Liver (tissue), 9 donors: ENCODE data around the gene LMNB1. TPM values are rescaled to one million over a fixed set of nuclear protein-coding genes. Genes with fewer than 3 reads are reported as not detected.

Source experiments
- DNase-seq: peaks from one replicate; pipeline ENCODE4 v3.0.0-alpha.2; 2017; ENCODE audit warnings: low spot score
- H3K27ac ChIP-seq, 2 donors: one replicate each; pipeline ENCODE4 v1.7.0; 2013; ENCODE audit warnings: inconsistent platforms in 2 of 2, low read length in 2 of 2, control low read depth in 1 of 2, low read depth in 1 of 2, mild to moderate bottlenecking in 1 of 2
- H3K27me3 ChIP-seq, 4 donors: one replicate each; pipeline versions ENCODE4 v1.6.1 to v1.7.0; 2013; ENCODE audit warnings: low read length in 3 of 4, inconsistent platforms in 1 of 4, mild to moderate bottlenecking in 1 of 4, moderate library complexity in 1 of 4; ENCODE audit not compliant: control insufficient read depth in 4 of 4, insufficient read depth in 4 of 4
- H3K36me3 ChIP-seq, 4 donors: one replicate each; pipeline versions ENCODE4 v1.6.1 to v1.7.0; 2013; ENCODE audit warnings: low read length in 3 of 4, mild to moderate bottlenecking in 3 of 4, low read depth in 1 of 4, moderate library complexity in 1 of 4; ENCODE audit not compliant: control insufficient read depth in 4 of 4, insufficient read depth in 3 of 4
- H3K4me1 ChIP-seq, 4 donors: one replicate each; pipeline versions ENCODE4 v1.6.1 to v1.7.0; 2013; ENCODE audit warnings: low read length in 3 of 4, mild to moderate bottlenecking in 3 of 4, moderate library complexity in 1 of 4; ENCODE audit not compliant: control insufficient read depth in 4 of 4, insufficient read depth in 4 of 4
- H3K4me3 ChIP-seq, 3 donors: one replicate each; pipeline versions ENCODE4 v1.6.1 to v1.7.0; 2013; ENCODE audit warnings: low read length in 3 of 3, control low read depth in 1 of 3, low read depth in 1 of 3, mild to moderate bottlenecking in 1 of 3
- H3K9ac ChIP-seq, 2 donors: one replicate each; pipeline ENCODE4 v1.7.0; 2013; ENCODE audit warnings: low read length in 2 of 2, mild to moderate bottlenecking in 2 of 2, moderate library complexity in 2 of 2, control low read depth in 1 of 2, low read depth in 1 of 2
- H3K9me3 ChIP-seq, 4 donors: one replicate each; pipeline versions ENCODE4 v1.6.1 to v1.7.0; 2013; ENCODE audit warnings: low read length in 3 of 4; ENCODE audit not compliant: control insufficient read depth in 4 of 4
- FOXA1 ChIP-seq: IDR thresholded peaks from 2 replicates; pipeline ENCODE4 v1.6.1; 2016; ENCODE audit warnings: antibody characterized with exemption
- FOXA2 ChIP-seq: IDR thresholded peaks from 2 replicates; pipeline ENCODE4 v1.6.1; 2016; ENCODE audit warnings: antibody characterized with exemption
- GABPA ChIP-seq, 2 donors: IDR thresholded peaks in 1 of 2; conservative IDR thresholded peaks in 1 of 2; 2 replicates each; pipeline ENCODE4 v1.6.1; 2016; ENCODE audit warnings: antibody characterized with exemption in 2 of 2, mild to moderate bottlenecking in 1 of 2, moderate library complexity in 1 of 2
- HNF4A ChIP-seq, 2 donors: conservative IDR thresholded peaks; 2 replicates each; pipeline ENCODE4 v1.6.1; 2016; ENCODE audit warnings: antibody characterized with exemption in 2 of 2, mild to moderate bottlenecking in 2 of 2
- HNF4G ChIP-seq: IDR thresholded peaks from 2 replicates; pipeline ENCODE4 v1.6.1; 2016; ENCODE audit warnings: antibody characterized with exemption
- JUND ChIP-seq, 2 donors: IDR thresholded peaks; 2 replicates each; pipeline ENCODE4 v1.6.1; 2016; ENCODE audit warnings: antibody characterized with exemption in 2 of 2
- SP1 ChIP-seq: IDR thresholded peaks from 2 replicates; pipeline ENCODE4 v1.6.1; 2018; ENCODE audit warnings: antibody characterized with exemption, mild to moderate bottlenecking
- TAF1 ChIP-seq: conservative IDR thresholded peaks from 2 replicates; pipeline ENCODE4 v1.6.1; 2016; ENCODE audit warnings: antibody characterized with exemption, mild to moderate bottlenecking
- YY1 ChIP-seq: IDR thresholded peaks from 2 replicates; pipeline ENCODE4 v1.6.1; 2016; ENCODE audit warnings: antibody characterized with exemption, mild to moderate bottlenecking
- WGBS: extraction: QIAGEN DNeasy Blood & Tissue Kit; methylation state at CpG from one replicate; pipeline ENCODE4 v1.1.7; 2013; 5-methylcytosine and 5-hydroxymethylcytosine counted together
- polyA plus RNA-seq, 2 donors: library from polyadenylated mRNA; stranded (reverse) in 1 of 2; unstranded in 1 of 2; fragments of 200-250 nt in 1 of 2; fragments of >200 nt in 1 of 2; fragmentation: Nextera tagmentation in 1 of 2; extraction: Ambion mirVana in 1 of 2; gene quantifications; one replicate each; pipeline versions ENCODE4 v1.2.1 to v1.2.3, GENCODE V29; 2013 to 2015
- total RNA-seq, 2 donors: library from RNA; depleted of rRNA; stranded (reverse); fragments of >200 nt; gene quantifications; one replicate each; pipeline ENCODE4 v1.2.3, GENCODE V29; 2014
- TF ChIP-seq, protein P1 (sequence below): IDR thresholded peaks from 2 replicates; pipeline ENCODE4 v1.6.1; 2016; ENCODE audit warnings: antibody characterized with exemption
- TF ChIP-seq, protein P2 (sequence below): IDR thresholded peaks from 2 replicates; pipeline ENCODE4 v1.6.1; 2016; ENCODE audit warnings: antibody characterized with exemption
- TF ChIP-seq, protein P3 (sequence below): IDR thresholded peaks from 2 replicates; pipeline ENCODE4 v1.6.1; 2016; ENCODE audit warnings: antibody characterized with exemption
- TF ChIP-seq, protein P4 (sequence below): IDR thresholded peaks from 2 replicates; pipeline ENCODE4 v1.6.1; 2016; ENCODE audit warnings: antibody characterized with exemption, mild to moderate bottlenecking
- TF ChIP-seq, protein P5 (sequence below): fragments of 150-350 bp; IDR thresholded peaks from 2 replicates; pipeline ENCODE4 v1.5.1; 2017; ENCODE audit warnings: improper control_type of control experiment, low read depth, low read length; ENCODE audit not compliant: missing input control
- donor health status: healthy.
- donor health status: healthy.
- donor health status: healthy.
- donor health status: healthy.
- donor health status: healthy.

The LMNB1 gene
- total and polyA plus RNA-seq, 4 donors = 0.57 to 45.7 (median 5.6) TPM

DNA sequence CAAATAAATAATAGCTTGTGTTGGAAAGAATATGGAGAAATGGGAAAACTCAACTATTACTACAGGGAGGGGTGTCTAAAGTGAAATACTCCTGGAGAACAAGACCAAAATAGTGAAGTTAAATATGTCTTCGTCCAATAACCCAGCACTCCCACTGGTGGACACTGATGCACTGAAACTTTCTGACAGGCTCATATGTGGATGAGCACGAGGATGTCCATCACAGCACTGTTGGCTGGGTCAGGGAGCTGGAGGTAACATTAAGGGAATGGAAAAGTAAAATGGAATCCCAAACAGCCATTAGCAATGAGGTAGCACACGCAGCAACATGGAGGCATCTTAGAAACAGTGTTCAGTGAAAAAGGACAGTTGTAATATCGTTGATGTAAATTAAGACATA lies 86.5 kb downstream of the LMNB1 start:
- H3K27me3 ChIP-seq = no peaks in the 10 kb centered on the region
- no peak for DNase-seq
- H3K27ac ChIP-seq = no peak overlapping the region
- H3K36me3 ChIP-seq = no peaks in the 10 kb centered on the region
- no peaks in the 10 kb centered on the region for H3K9me3 ChIP-seq
- TF ChIP-seq SP1 (no peak), GABPA (IDR thresholded peaks at IDR 0.05 in 1 of 2, conservative IDR thresholded peaks at IDR 0.05 in 1 of 2) (no peak), JUND (IDR thresholded peaks at IDR 0.05) (no peak), FOXA2 (no peak), TAF1 (no peak)
- TF ChIP-seq, protein P1, sequence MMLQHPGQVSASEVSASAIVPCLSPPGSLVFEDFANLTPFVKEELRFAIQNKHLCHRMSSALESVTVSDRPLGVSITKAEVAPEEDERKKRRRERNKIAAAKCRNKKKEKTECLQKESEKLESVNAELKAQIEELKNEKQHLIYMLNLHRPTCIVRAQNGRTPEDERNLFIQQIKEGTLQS = no peak
- TF ChIP-seq, protein P2, sequence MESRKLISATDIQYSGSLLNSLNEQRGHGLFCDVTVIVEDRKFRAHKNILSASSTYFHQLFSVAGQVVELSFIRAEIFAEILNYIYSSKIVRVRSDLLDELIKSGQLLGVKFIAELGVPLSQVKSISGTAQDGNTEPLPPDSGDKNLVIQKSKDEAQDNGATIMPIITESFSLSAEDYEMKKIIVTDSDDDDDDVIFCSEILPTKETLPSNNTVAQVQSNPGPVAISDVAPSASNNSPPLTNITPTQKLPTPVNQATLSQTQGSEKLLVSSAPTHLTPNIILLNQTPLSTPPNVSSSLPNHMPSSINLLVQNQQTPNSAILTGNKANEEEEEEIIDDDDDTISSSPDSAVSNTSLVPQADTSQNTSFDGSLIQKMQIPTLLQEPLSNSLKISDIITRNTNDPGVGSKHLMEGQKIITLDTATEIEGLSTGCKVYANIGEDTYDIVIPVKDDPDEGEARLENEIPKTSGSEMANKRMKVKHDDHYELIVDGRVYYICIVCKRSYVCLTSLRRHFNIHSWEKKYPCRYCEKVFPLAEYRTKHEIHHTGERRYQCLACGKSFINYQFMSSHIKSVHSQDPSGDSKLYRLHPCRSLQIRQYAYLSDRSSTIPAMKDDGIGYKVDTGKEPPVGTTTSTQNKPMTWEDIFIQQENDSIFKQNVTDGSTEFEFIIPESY = no peak
- TF ChIP-seq, protein P3, sequence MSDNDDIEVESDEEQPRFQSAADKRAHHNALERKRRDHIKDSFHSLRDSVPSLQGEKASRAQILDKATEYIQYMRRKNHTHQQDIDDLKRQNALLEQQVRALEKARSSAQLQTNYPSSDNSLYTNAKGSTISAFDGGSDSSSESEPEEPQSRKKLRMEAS = no peak
- 97% methylated on average over 4 of the region's 4 CpGs for WGBS
- H3K4me3 ChIP-seq = no peak overlapping the region
- H3K9ac ChIP-seq = no peak overlapping the region
- no peaks in the 10 kb centered on the region for H3K4me1 ChIP-seq

DNA sequence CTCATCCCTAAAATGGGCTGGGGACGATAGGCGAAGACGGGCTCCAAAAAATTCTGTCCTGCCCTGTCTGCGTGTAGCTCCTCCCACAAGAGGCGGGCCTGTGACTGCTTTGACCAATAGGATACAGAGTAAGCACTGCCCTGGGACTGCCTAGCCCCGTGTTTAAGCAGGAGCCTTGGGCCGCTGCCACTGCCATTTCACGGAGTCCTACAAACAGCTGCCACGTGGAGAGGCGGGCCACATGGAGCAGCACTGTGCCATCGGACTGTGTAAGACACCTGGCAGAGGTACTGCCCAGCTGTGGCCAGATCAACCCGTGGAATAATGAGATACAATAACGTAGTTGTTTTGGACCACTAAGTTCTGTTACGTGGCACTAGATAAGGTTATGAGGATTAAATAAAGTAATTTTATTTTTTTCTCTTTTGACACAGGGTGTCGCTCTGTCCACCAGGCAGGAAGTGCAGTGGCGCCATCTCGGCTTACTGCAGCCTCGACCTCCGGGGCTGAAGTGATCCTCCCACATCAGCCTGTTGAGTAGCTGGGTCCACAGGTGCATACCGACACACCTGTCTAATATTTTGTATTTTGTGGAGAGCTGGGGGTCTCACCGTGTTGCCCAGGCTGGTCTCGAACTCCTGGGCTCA lies 87.2 kb downstream of the LMNB1 start:
- Histone ChIP-seq H3K36me3 (no peaks in the 10 kb centered on the region), H3K4me3 (no peak overlapping the region), H3K4me1 (no peaks in the 10 kb centered on the region), H3K27me3 (no peaks in the 10 kb centered on the region), H3K9ac (no peak overlapping the region), H3K9me3 (no peaks in the 10 kb centered on the region), H3K27ac (no peak overlapping the region)
- WGBS = 95% methylated on average over 22 of the region's 22 CpGs
- DNase-seq = no peak
- no peak for TF ChIP-seq SP1
- TF ChIP-seq, protein P4, sequence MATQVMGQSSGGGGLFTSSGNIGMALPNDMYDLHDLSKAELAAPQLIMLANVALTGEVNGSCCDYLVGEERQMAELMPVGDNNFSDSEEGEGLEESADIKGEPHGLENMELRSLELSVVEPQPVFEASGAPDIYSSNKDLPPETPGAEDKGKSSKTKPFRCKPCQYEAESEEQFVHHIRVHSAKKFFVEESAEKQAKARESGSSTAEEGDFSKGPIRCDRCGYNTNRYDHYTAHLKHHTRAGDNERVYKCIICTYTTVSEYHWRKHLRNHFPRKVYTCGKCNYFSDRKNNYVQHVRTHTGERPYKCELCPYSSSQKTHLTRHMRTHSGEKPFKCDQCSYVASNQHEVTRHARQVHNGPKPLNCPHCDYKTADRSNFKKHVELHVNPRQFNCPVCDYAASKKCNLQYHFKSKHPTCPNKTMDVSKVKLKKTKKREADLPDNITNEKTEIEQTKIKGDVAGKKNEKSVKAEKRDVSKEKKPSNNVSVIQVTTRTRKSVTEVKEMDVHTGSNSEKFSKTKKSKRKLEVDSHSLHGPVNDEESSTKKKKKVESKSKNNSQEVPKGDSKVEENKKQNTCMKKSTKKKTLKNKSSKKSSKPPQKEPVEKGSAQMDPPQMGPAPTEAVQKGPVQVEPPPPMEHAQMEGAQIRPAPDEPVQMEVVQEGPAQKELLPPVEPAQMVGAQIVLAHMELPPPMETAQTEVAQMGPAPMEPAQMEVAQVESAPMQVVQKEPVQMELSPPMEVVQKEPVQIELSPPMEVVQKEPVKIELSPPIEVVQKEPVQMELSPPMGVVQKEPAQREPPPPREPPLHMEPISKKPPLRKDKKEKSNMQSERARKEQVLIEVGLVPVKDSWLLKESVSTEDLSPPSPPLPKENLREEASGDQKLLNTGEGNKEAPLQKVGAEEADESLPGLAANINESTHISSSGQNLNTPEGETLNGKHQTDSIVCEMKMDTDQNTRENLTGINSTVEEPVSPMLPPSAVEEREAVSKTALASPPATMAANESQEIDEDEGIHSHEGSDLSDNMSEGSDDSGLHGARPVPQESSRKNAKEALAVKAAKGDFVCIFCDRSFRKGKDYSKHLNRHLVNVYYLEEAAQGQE = no peak

DNA sequence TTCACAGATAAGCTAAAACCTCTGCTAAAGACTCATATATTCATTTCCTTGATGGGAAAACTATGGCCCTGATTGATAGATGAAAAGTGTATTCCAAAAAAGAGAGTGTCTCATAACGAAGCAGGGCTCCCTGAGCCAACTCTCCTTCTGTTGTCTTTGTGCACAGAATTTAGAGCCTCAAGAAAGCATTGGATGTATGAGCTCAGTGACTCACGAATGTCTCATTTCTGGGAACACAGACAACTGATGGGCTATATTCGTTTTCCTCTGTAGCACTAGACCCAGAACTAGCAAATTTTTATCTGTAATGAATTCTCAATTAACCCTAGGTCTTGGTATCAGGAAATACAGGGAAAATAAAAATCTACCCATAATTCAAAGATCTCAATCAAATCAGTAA lies 88.4 kb downstream of the LMNB1 start:
- Histone ChIP-seq H3K9me3 (no peaks in the 10 kb centered on the region), H3K36me3 (no peaks in the 10 kb centered on the region), H3K4me3 (no peak overlapping the region), H3K27me3 (no peaks in the 10 kb centered on the region), H3K9ac (no peak overlapping the region), H3K4me1 (no peaks in the 10 kb centered on the region), H3K27ac (no peak overlapping the region)
- TF ChIP-seq, protein P3 = no peak
- TF ChIP-seq TAF1 = no peak
- TF ChIP-seq, protein P4 = no peak
- TF ChIP-seq YY1 = no peak
- TF ChIP-seq, protein P5, sequence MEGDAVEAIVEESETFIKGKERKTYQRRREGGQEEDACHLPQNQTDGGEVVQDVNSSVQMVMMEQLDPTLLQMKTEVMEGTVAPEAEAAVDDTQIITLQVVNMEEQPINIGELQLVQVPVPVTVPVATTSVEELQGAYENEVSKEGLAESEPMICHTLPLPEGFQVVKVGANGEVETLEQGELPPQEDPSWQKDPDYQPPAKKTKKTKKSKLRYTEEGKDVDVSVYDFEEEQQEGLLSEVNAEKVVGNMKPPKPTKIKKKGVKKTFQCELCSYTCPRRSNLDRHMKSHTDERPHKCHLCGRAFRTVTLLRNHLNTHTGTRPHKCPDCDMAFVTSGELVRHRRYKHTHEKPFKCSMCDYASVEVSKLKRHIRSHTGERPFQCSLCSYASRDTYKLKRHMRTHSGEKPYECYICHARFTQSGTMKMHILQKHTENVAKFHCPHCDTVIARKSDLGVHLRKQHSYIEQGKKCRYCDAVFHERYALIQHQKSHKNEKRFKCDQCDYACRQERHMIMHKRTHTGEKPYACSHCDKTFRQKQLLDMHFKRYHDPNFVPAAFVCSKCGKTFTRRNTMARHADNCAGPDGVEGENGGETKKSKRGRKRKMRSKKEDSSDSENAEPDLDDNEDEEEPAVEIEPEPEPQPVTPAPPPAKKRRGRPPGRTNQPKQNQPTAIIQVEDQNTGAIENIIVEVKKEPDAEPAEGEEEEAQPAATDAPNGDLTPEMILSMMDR = no peak
- no peak for TF ChIP-seq HNF4G
- TF ChIP-seq FOXA1 = no peak
- no peak for TF ChIP-seq HNF4A (conservative IDR thresholded peaks at IDR 0.05)
- TF ChIP-seq SP1 = no peak
- TF ChIP-seq, protein P1 = no peak
- 84% methylated on average over 3 of the region's 3 CpGs for WGBS
- no peak for DNase-seq
